CD14-positive monocyte (primary cell): ENCODE measurements around the gene FKBP11. TPM values are rescaled to one million over a fixed set of nuclear protein-coding genes. Genes with fewer than 3 reads are reported as not detected.
A peak's percentile ranks its signal among the peaks of the same experiment; 100 is the strongest.

Source experiments
- DNase-seq, 3 donors: peaks; one replicate each; pipeline ENCODE4 v3.0.0-alpha.2; 2011 to 2022
- H2AFZ ChIP-seq: 2 replicates; pipeline ENCODE4 v1.6.0; 2012; ENCODE audit warnings: mild to moderate bottlenecking, low read depth, low read length, inconsistent platforms; ENCODE audit not compliant: insufficient read depth, poor library complexity, severe bottlenecking
- H3K27ac ChIP-seq, 2 donors: 1 replicate in 1 of 2; 2 replicates in 1 of 2; pipeline ENCODE4 v1.5.1; 2012 to 2013; ENCODE audit warnings: low read length in 2 of 2, control low read depth in 1 of 2, inconsistent platforms in 1 of 2, low read depth in 1 of 2, mild to moderate bottlenecking in 1 of 2
- H3K27me3 ChIP-seq, 2 donors: one replicate each; pipeline versions ENCODE4 v1.6.0 to v1.6.1; 2011 to 2013; ENCODE audit warnings: low read length in 2 of 2; ENCODE audit not compliant: control insufficient read depth in 2 of 2, insufficient read depth in 2 of 2
- H3K36me3 ChIP-seq, 2 donors: replicated peaks in 1 of 2; 1 replicate in 1 of 2; 2 replicates in 1 of 2; pipeline versions ENCODE4 v1.5.1 to v1.6.1; 2012 to 2013; ENCODE audit warnings: low read length in 2 of 2, control low read depth in 1 of 2, inconsistent platforms in 1 of 2, mild to moderate bottlenecking in 1 of 2; ENCODE audit not compliant: insufficient read depth in 2 of 2, control insufficient read depth in 1 of 2
- H3K4me1 ChIP-seq, 2 donors: 1 replicate in 1 of 2; 2 replicates in 1 of 2; pipeline versions ENCODE4 v1.5.1 to v1.6.1; 2012 to 2013; ENCODE audit warnings: low read length in 2 of 2, control low read depth in 1 of 2, inconsistent platforms in 1 of 2, mild to moderate bottlenecking in 1 of 2, moderate library complexity in 1 of 2; ENCODE audit not compliant: insufficient read depth in 2 of 2, control insufficient read depth in 1 of 2
- H3K4me2 ChIP-seq: replicated peaks from 2 replicates; pipeline ENCODE3; 2012; ENCODE audit warnings: low read length, moderate library complexity, mild to moderate bottlenecking; ENCODE audit not compliant: poor library complexity, severe bottlenecking; ENCODE audit errors: extremely low read depth
- H3K4me3 ChIP-seq, 3 experiments: fragments of 200-600 bp in 1 of 3; sonication (generic) in 1 of 3; replicated peaks in 1 of 3; 1 replicate in 2 of 3; 2 replicates in 1 of 3; pipeline ENCODE4 v1.5.1; 2011 to 2013; ENCODE audit warnings: low read length in 3 of 3, mild to moderate bottlenecking in 3 of 3, control low read depth in 2 of 3, low read depth in 2 of 3, inconsistent platforms in 1 of 3, moderate library complexity in 1 of 3
- H3K79me2 ChIP-seq: 2 replicates; pipeline ENCODE4 v1.6.0; 2012; ENCODE audit warnings: mild to moderate bottlenecking, control low read depth, inconsistent platforms, low read length, moderate library complexity; ENCODE audit not compliant: insufficient read depth
- H3K9ac ChIP-seq: 2 replicates; pipeline ENCODE4 v1.6.0; 2017; ENCODE audit warnings: low read length, mild to moderate bottlenecking; ENCODE audit not compliant: insufficient read depth, poor library complexity, severe bottlenecking
- H3K9me3 ChIP-seq, 2 donors: replicated peaks in 1 of 2; 1 replicate in 1 of 2; 2 replicates in 1 of 2; pipeline versions ENCODE4 v1.5.1 to v1.6.1; 2012 to 2013; ENCODE audit warnings: low read length in 2 of 2, control low read depth in 1 of 2; ENCODE audit not compliant: control insufficient read depth in 1 of 2, insufficient read depth in 1 of 2
- H4K20me1 ChIP-seq: 2 replicates; pipeline ENCODE4 v1.6.0; 2012; ENCODE audit warnings: mild to moderate bottlenecking, low read length, control low read depth, moderate library complexity; ENCODE audit not compliant: insufficient read depth
- H3K27ac Mint-ChIP-seq, 7 donors: one replicate each; pipeline ENCODE4 v1.8.0; 2020; ENCODE audit warnings: mild to moderate bottlenecking in 7 of 7, mixed read lengths in 7 of 7, moderate library complexity in 6 of 7, inconsistent platforms in 2 of 7
- H3K27me3 Mint-ChIP-seq, 3 donors: one replicate each; pipeline ENCODE4 v1.8.0; 2021 to 2022; ENCODE audit warnings: low read depth in 3 of 3, mild to moderate bottlenecking in 3 of 3, mixed read lengths in 3 of 3, moderate library complexity in 3 of 3, inconsistent platforms in 1 of 3
- H3K36me3 Mint-ChIP-seq, 2 donors: one replicate each; pipeline ENCODE4 v1.8.0; 2020; ENCODE audit warnings: mixed read lengths in 2 of 2, inconsistent platforms in 1 of 2, mild to moderate bottlenecking in 1 of 2
- H3K4me1 Mint-ChIP-seq: one replicate; pipeline ENCODE4 v1.8.0; 2020; ENCODE audit warnings: mild to moderate bottlenecking, mixed read lengths
- H3K4me3 Mint-ChIP-seq, 2 donors: one replicate each; pipeline ENCODE4 v1.8.0; 2020; ENCODE audit warnings: mild to moderate bottlenecking in 2 of 2, mixed read lengths in 2 of 2, moderate library complexity in 1 of 2
- H3K9me3 Mint-ChIP-seq, 7 donors: one replicate each; pipeline ENCODE4 v1.8.0; 2020 to 2022; ENCODE audit warnings: mixed read lengths in 7 of 7, mild to moderate bottlenecking in 6 of 7, moderate library complexity in 6 of 7, inconsistent platforms in 2 of 7
- CTCF ChIP-seq: fragments of 200-600 bp; IDR thresholded peaks from one replicate; pipeline ENCODE4 v1.8.0; 2022; ENCODE audit warnings: antibody characterized with exemption, mild to moderate bottlenecking
- WGBS: methylation state at CpG from one replicate; pipeline ENCODE4 v1.1.5; 2013; ENCODE audit warnings: missing lambda C conversion rate; ENCODE audit not compliant: insufficient coverage; 5-methylcytosine and 5-hydroxymethylcytosine counted together
- intact Hi-C, 2 donors: fragments of 100-400 bp; cut with micrococcal nuclease; formaldehyde crosslinking; loops; one replicate each; pipeline versions ENCODE4 v1.15.0 to v1.15.1; 2023
- polyA plus RNA-seq, 3 donors: library from polyadenylated mRNA; depleted of rRNA in 1 of 3; unstranded in 2 of 3; stranded (reverse) in 1 of 3; fragments of 300-500 nt in 2 of 3; fragments of >200 nt in 1 of 3; fragmentation: Illumina TruSeq in 2 of 3; gene quantifications; 1 replicate in 2 of 3; 2 replicates in 1 of 3; pipeline ENCODE4 v1.2.3, GENCODE V29; 2012 to 2021

The FKBP11 gene
- polyA plus RNA-seq, 3 donors, result 1.5 to 15.2 (median 2.2) TPM

DNA sequence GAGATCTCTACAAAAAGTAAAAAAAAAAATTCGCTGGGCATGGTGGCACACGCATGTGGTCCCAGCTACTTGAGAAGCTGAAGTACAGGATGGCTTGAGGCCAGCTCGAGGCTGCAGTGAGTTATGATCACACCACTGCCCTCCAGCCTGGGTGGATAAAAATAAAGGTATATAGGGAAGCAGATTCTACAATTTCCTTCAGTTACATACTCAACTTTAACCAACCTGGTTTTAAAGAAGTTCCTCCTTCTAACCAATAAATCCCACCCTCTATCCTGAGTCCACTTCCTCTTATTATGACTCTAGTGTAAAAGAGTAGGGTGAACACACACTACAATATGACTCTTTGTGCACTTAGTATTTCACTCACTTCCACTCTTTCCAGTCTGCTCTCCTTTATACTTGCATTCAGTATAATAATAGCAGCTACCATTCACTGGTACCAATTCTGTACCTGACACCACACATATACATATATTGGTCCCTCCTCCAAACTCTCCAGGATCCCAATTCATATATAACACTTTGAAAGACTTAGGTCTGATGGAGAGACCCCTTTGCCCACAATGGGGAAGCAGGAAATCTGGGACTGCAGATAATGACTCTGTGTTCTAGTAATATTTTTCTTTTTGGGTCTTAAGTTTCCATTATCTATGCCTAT is 29.7 kb upstream of the FKBP11 start:
- no peaks in the 10 kb centered on the region for H3K27me3 ChIP-seq
- H3K9ac ChIP-seq, result no peak overlapping the region
- H3K36me3 ChIP-seq, result peaks cover 7 to 30% of the 10 kb centered on the region in 2 donors
- peaks cover 31 to 41% of the 10 kb centered on the region in 2 donors for H3K4me1 ChIP-seq
- Mint-ChIP-seq H3K9me3 (peaks cover 0 to 4% (median 0%) of the 10 kb centered on the region in 7 donors), H3K27me3 (peaks cover 0 to 10% (median 2%) of the 10 kb centered on the region in 3 donors), H3K4me3 (peak overlapping the region in 1 of 2 donors; percentile 54), H3K27ac (peak overlapping the region; percentile 63 to 92 (median 78)), H3K4me1 (peaks cover 45% of the 10 kb centered on the region), H3K36me3 (peaks cover 19 to 21% of the 10 kb centered on the region in 2 donors)
- no peak for TF ChIP-seq CTCF
- intact Hi-C loops, result no loop called here
- peaks cover 70% of the 10 kb centered on the region for H3K79me2 ChIP-seq
- H4K20me1 ChIP-seq, result peaks cover 71% of the 10 kb centered on the region
- peak in 2 of 3 donors; percentile 68 to 75 for DNase-seq
- 14% methylated on average over 1 of the region's 3 CpGs for WGBS
- H3K27ac ChIP-seq, result peak overlapping the region; percentile 20 to 58
- peak overlapping the region in 1 of 3 experiments; percentile 95 for H3K4me3 ChIP-seq
- H3K9me3 ChIP-seq, result no peaks in the 10 kb centered on the region
- H3K4me2 ChIP-seq, result peak overlapping the region; percentile 38
- H2AFZ ChIP-seq, result no peak overlapping the region

DNA sequence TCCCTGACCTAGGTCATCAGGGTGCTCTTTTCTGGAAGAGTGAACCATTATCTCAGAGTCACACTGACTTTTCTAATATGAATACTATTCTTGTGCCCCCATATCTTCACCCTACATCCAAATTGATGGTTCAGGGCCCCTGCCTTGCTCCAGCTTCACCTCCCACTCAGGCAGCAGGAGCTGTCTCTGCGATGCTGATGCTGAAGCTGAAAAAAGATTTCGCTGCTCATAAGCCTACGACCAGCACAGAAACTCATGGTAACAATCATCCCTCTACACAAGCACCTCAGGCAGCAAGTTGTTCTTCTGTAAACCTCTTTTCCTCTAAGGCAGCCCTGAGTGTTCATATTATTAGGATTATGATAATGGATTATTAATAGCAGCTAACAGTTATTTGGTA is 28.8 kb upstream of the FKBP11 start:
- Histone ChIP-seq H3K4me3 (no peak overlapping the region), H3K27ac (no peak overlapping the region), H3K79me2 (peaks cover 79% of the 10 kb centered on the region), H4K20me1 (peaks cover 79% of the 10 kb centered on the region), H3K36me3 (peaks cover 7 to 36% of the 10 kb centered on the region in 2 donors), H3K4me2 (no peak overlapping the region), H3K27me3 (no peaks in the 10 kb centered on the region), H3K9me3 (no peaks in the 10 kb centered on the region), H3K9ac (no peak overlapping the region), H3K4me1 (peaks cover 31 to 41% of the 10 kb centered on the region in 2 donors), H2AFZ (no peak overlapping the region)
- DNase-seq, result no peak
- no peak overlapping the region for H3K4me3 Mint-ChIP-seq
- peaks cover 24 to 29% of the 10 kb centered on the region in 2 donors for H3K36me3 Mint-ChIP-seq
- peaks cover 45% of the 10 kb centered on the region for H3K4me1 Mint-ChIP-seq
- peaks cover 0 to 8% (median 1%) of the 10 kb centered on the region in 3 donors for H3K27me3 Mint-ChIP-seq
- H3K27ac Mint-ChIP-seq, result peak overlapping the region in 2 of 7 donors; percentile 43 to 92
- H3K9me3 Mint-ChIP-seq, result peaks cover 0 to 4% (median 0%) of the 10 kb centered on the region in 7 donors
- TF ChIP-seq CTCF, result no peak
- intact Hi-C loops, result no loop called here
- 100% methylated on average over 1 of the region's 3 CpGs for WGBS
